HG03354 (cell line): ENCODE data around the gene CSTB.

Experiments
- ATAC-seq: cut with Tn5 transposase; IDR thresholded peaks from one replicate; pipeline ENCODE4 v1.9.1; 2021; ENCODE audit warnings: mild to moderate bottlenecking; ENCODE audit not compliant: unreplicated experiment, poor library complexity, severe bottlenecking

The CSTB gene

GRCh38 chr21:43811262-43812105, 35.4 kb upstream of the CSTB start:
- no peak for ATAC-seq

GRCh38 chr21:43810505-43811261, 34.6 kb upstream of the CSTB start:
- ATAC-seq: peak; percentile 77

DNA sequence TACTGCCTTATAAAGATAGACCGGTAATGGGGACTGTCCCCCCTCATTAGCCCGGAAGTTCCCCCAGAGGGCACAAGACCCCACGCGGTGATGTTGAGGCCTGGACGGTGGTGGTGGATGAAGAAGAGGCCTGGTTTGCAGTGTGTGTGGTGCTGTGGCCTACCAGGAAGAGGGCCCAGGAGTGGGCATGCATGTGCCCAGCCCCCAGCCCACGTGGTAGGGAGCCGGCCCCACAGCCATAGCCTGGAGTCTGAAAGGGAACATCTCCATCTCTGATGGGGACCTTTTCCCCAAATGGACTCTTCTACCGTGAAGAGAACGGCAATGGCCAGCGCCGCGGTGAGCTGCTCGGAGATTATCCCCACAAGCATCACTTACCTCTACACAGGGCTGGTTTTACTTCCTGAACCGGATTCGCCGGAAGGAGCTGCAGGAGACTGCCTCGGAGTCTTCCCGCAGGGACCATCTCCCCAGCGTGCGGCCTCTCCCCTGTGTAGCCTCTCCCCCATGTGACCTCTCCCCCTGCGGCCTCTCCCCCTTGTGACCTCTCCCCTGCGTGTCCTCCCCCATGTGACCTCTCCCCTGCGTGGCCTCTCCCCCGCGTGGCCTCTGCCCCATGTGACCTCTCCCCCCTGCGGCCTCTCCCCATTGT, 33.9 kb upstream of the CSTB start:
- ATAC-seq: no peak

- ATAC-seq: no peak
Measured at GRCh38 chr21:43809346-43809799, 33.3 kb upstream of the CSTB start.

DNA sequence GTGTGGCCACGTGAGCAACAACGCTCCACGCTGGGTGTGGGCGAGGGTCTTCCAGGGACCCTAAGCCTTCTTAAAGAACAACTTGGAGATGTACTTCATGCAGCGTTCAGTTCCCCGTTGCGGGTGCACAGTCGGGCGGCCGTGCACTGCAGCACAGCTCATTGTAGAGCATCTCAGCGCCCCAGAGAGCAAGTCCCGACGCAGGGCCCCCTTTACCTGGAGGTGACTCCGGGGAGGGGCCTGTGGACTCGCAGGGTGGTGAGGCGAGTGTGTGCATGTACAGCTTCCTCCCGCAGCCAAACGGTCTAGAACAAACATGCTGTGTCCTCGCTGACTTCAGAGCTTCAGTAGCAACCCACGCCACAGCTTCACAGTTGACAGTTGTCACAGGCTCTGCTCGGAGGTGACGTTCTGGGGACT, 32.7 kb upstream of the CSTB start:
- no peak for ATAC-seq

DNA sequence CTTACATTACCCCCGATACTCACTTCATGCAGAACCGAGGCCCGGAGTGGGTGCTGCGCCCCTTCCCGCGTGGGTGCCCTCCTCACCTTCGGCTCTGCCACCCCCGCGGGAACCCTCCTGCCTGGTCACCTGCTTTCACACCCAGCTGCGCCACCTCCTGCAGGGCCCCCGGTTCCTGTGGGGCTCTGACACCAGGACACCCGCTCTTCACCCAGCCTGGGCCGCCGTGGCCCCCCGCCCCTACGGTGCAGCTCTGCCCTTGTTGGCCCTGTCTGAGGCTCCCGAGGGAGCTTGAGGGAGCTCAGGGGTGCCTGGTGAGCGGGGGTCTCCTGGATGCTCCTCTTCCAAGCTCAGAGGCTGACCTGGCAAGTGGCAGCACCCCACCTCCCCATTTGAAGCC, 32.3 kb upstream of the CSTB start:
- ATAC-seq: no peak

DNA sequence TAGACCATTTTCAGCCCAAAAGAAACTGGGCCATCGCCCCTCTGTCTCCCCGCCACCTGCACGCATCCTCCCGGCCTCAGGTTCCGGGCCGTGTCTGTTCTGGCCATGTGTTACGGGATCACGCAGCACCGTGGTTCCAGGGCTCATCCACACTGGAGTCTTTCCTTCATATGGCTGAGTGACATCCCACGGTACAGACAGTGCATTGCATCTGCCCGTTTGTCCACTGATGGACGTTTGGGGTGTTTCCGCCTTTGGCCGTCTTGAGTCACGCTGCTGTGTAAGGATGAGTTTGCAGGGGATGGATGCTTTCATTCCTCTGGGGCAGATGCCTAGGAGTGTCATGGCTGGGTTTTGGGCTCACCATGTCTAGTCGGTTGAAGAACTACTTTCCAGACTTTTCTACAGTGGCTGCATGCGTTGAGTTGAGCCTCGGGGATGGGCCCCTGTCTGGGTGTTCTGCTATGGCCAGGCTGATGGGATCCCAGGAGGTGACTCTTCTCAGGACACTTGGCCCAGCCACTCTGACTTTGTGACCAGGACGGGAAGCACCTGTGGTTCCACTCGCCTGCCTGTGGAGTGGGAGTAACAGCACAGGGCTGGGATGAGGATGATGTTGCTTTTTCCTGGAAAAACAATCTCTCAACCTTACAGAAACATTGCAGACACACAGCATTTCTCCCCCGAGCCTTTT, 30.1 kb upstream of the CSTB start:
- ATAC-seq: no peak

DNA sequence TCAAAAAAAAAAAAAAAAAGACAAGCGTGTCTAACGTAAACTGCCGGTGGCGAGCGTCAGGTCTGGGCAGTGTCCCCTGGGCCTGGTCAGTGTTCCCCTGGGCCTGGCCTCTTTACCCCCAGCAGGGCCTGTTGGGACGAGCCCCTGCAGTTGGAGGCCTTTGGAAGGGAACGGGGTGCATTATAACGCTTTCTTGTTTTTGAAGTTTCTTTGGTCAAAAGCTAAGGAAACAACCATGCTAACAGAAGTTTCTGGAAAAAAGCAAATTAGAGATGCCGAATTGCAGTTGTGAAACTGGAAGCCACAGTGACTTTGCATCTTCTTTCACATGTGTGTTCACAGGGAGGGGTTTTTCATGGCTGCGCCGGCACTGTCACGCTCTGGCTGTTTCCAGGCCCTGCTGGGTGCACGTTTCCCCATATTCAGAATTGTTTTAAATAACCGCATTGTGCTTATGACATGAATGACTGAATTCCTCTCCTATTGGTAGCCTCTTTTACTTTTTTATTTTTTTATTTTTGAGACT, 29.2 kb upstream of the CSTB start:
- ATAC-seq: peak; percentile 89

GRCh38 chr21:43803558-43804300, 27.6 kb upstream of the CSTB start:
- ATAC-seq: no peak

DNA sequence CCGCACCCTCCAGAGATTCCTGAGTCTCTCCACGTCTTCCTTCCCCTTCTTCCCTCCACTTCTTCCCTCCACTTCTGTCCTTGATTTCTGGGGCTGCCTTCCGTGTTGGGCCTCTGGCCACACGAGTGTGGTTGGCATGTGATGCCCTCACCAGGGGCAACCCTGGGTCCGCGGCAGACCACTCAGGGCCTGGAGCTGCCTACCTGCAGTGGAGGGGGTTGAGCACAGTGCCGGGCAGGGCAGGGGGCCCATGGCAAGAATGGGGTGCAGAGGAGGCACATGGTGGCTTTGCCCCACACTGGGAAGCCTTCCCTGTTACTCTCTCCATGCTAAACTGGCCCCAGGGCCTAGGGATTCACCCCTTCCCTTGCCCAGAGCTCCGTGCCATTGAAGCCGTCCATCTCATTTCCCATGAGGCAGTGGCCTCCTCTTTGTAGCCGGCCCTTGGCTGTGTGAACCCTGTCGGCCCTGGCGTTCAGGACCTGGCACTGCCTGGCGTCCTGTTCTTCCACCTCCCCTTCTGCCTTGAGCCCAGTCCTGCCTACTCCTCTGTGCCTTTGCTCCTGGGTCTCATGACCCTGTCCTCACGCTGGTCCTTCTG, 26.7 kb upstream of the CSTB start:
- no peak for ATAC-seq

- ATAC-seq: no peak
Measured at GRCh38 chr21:43801006-43801783, 25.1 kb upstream of the CSTB start.

DNA sequence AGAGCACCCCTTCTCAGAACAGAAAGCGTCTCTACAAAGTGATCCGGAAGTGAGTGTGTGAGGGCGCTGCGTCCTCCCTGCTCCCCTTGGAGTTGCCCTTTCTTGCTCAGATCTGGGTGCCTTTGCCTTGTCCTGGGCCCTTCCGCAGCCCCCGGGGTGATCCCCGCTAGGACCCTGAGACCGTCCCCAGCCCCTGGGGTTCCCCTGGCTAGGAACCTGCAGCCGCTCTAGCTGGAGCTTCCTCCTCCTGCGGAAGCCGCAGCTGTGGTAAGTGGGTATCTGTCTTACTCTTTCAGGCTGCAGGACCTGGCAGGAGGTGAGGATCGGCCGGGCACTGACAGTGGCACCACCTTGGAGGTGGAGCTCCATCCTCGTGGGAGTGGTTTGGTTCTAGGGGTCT, 24.5 kb upstream of the CSTB start:
- ATAC-seq: no peak

DNA sequence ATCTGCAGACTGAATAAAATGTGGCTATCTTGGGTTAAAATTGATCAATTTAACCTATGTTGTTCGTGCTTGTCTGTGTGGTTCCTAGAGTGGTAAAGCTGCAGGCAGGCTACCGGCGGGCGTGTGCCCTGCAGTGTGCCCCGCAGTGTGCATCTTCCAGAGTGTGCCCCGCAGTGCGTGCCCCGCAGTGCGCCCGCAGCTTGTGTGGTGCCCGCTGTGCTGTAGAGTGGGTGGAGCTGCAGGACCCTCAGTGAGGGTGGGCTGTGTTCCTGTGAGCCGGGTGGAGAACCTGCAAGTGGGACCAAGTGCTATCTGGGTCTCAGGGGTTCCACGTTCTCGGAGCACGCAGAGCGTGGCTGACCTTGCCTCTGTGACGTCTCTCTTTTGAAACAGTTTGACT, 24.0 kb upstream of the CSTB start:
- ATAC-seq: no peak

DNA sequence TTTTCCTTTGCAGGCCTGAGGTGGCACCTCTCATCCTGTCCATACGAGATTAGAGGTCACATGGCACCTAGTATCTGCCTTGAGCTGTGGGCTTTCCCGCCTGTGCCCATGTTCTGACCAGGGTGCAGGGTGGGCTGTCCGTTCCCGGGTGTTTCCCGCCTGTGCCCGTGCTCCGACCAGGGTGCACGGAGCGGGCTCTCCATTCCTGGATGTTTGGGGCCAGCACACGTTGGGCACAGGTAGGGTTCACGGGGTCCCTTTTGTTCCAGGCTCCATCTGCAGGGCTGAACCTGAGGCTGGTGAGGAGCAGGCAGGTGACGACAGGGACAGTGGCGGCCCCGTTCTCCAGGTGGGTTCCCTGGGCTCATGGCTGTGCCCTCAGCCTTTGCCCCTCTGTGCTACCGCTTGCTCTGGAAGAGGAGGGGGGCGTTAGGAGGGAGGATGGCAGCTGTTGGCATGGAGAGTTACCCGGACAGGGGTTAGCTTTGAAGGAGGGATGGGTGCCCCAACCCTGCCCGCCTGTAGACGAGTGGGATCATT, 23.3 kb upstream of the CSTB start:
- no peak for ATAC-seq

DNA sequence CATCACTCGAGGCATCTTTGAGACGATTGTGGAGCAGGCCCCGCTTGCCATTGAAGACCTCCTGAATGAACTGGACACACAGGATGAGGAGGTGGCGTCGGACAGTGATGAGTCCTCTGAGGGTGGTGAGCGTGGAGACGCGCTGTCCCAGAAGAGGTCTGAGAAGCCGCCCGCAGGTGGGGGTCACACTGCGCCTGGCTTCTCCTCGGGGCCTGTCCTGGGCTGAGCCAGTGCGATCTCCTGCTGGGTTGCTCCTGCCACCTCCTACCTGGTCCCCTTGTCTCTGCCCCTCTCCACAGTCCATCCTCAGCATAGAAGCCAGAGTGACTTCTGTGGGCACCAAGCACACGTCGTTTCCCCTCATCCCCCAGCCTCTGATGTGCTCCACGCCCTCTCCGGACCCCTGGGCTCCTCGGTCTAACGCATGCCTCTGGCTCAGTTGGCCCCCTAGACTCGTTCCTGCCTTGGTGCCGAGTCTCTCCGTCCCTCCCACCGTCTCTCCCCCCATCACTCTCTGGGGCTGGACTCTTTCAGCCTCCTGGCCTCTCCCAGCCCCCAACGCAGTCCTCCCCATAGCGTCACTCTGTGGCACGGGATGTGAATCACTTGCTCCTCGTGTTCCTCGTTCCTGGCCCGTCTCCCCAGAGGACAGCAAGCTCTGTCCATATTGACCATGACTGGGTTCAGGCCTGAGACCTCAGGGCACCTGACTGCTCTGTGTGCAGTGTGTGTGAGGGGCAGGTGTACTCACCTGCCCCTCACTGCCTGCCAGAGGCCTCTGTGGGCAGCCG, 22.0 kb upstream of the CSTB start:
- ATAC-seq: no peak

GRCh38 chr21:43797415-43797814, 21.3 kb upstream of the CSTB start:
- no peak for ATAC-seq

DNA sequence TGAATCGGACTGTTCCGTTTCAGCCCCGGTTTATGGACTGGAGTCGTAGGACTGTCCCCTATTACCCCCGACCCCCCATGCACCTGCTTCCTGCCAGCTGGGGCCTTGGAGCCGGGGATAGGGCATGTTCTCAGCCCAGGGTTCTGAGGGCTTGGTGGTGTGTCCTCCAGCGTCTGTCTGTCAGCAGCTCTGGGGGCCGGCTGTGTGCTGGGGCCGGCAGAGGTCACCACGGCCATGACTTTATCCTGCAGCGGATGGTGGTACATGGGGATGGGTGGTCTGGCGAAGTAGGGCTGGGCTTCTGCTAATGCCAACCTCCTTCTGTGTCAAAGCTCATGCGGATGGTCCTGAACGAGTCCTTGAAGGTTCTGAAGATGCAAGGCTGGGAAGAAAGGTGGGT, 18.7 kb upstream of the CSTB start:
- ATAC-seq: no peak
